Measurements from ENCODE around the gene IL1F10. TPM values are rescaled to one million over a fixed set of nuclear protein-coding genes. Genes with fewer than 3 reads are reported as not detected.
A peak's percentile ranks its signal among the peaks of the same experiment; 100 is the strongest.

IL1F10 gene
- total RNA-seq, 1 donor from 2014 or later, result not detected

GRCh38 chr2:113078350-113078839 lies 10.6 kb downstream of the IL1F10 start:
- no peaks in the 10 kb centered on the region for H3K4me1 Mint-ChIP-seq (ENCODE audit: unreplicated experiment)
- H3K9me3 Mint-ChIP-seq (ENCODE audit: unreplicated experiment), result no peaks in the 10 kb centered on the region
- no peak overlapping the region for H3K4me3 Mint-ChIP-seq (ENCODE audit: unreplicated experiment)
- no peaks in the 10 kb centered on the region for H3K36me3 Mint-ChIP-seq (ENCODE audit: unreplicated experiment)
- no peak overlapping the region for H3K27ac Mint-ChIP-seq (ENCODE audit: unreplicated experiment)
- DNase-seq (ENCODE audit: extremely low spot score, unreplicated experiment), result no peak
- TF ChIP-seq CTCF (IDR thresholded peaks at IDR 0.05), result no peak
- peaks cover 60% of the 10 kb centered on the region for H3K27me3 Mint-ChIP-seq (ENCODE audit: unreplicated experiment)

GRCh38 chr2:113079131-113079530 lies 11.4 kb downstream of the IL1F10 start:
- TF ChIP-seq CTCF (IDR thresholded peaks at IDR 0.05), result no peak
- no peaks in the 10 kb centered on the region for H3K36me3 Mint-ChIP-seq (ENCODE audit: unreplicated experiment)
- peaks cover 60% of the 10 kb centered on the region for H3K27me3 Mint-ChIP-seq (ENCODE audit: unreplicated experiment)
- no peaks in the 10 kb centered on the region for H3K4me1 Mint-ChIP-seq (ENCODE audit: unreplicated experiment)
- no peak overlapping the region for H3K27ac Mint-ChIP-seq (ENCODE audit: unreplicated experiment)
- H3K9me3 Mint-ChIP-seq (ENCODE audit: unreplicated experiment), result no peaks in the 10 kb centered on the region
- no peak overlapping the region for H3K4me3 Mint-ChIP-seq (ENCODE audit: unreplicated experiment)
- no peak for DNase-seq (ENCODE audit: extremely low spot score, unreplicated experiment)

- H3K27ac Mint-ChIP-seq (ENCODE audit: unreplicated experiment), result no peak overlapping the region
- DNase-seq (ENCODE audit: extremely low spot score, unreplicated experiment), result no peak
Observed at GRCh38 chr2:113080134-113080533, 12.4 kb downstream of the IL1F10 start.

GRCh38 chr2:113081488-113082210 lies 13.9 kb downstream of the IL1F10 start:
- H3K4me1 Mint-ChIP-seq (ENCODE audit: unreplicated experiment), result no peaks in the 10 kb centered on the region
- no peaks in the 10 kb centered on the region for H3K9me3 Mint-ChIP-seq (ENCODE audit: unreplicated experiment)
- DNase-seq (ENCODE audit: extremely low spot score, unreplicated experiment), result no peak
- no peak for TF ChIP-seq CTCF (IDR thresholded peaks at IDR 0.05)
- no peak overlapping the region for H3K27ac Mint-ChIP-seq (ENCODE audit: unreplicated experiment)
- H3K36me3 Mint-ChIP-seq (ENCODE audit: unreplicated experiment), result no peaks in the 10 kb centered on the region
- peaks cover 55% of the 10 kb centered on the region for H3K27me3 Mint-ChIP-seq (ENCODE audit: unreplicated experiment)
- H3K4me3 Mint-ChIP-seq (ENCODE audit: unreplicated experiment), result no peak overlapping the region

More at GRCh38 chr2:113080134-113080533, 12.4 kb downstream of the IL1F10 start:
- Mint-ChIP-seq H3K9me3 (ENCODE audit: unreplicated experiment) (no peaks in the 10 kb centered on the region), H3K4me3 (ENCODE audit: unreplicated experiment) (no peak overlapping the region), H3K27me3 (ENCODE audit: unreplicated experiment) (peaks cover 64% of the 10 kb centered on the region), H3K4me1 (ENCODE audit: unreplicated experiment) (no peaks in the 10 kb centered on the region), H3K36me3 (ENCODE audit: unreplicated experiment) (no peaks in the 10 kb centered on the region)
- peak; percentile 62 for TF ChIP-seq CTCF (IDR thresholded peaks at IDR 0.05)

GRCh38 chr2:113083296-113083695 lies 15.5 kb downstream of the IL1F10 start:
- Mint-ChIP-seq H3K4me1 (ENCODE audit: unreplicated experiment) (no peaks in the 10 kb centered on the region), H3K27me3 (ENCODE audit: unreplicated experiment) (peaks cover 53% of the 10 kb centered on the region), H3K4me3 (ENCODE audit: unreplicated experiment) (no peak overlapping the region), H3K9me3 (ENCODE audit: unreplicated experiment) (no peaks in the 10 kb centered on the region), H3K27ac (ENCODE audit: unreplicated experiment) (no peak overlapping the region), H3K36me3 (ENCODE audit: unreplicated experiment) (no peaks in the 10 kb centered on the region)
- no peak for TF ChIP-seq CTCF (IDR thresholded peaks at IDR 0.05)
- DNase-seq (ENCODE audit: extremely low spot score, unreplicated experiment), result no peak

Measured in osteocyte (in vitro differentiated cells).